Adrenal gland (tissue), 12 donors: ENCODE data around the gene NPBWR2. TPM values are rescaled to one million over a fixed set of nuclear protein-coding genes. Genes with fewer than 3 reads are reported as not detected.

ENCODE experiments used
- DNase-seq, 7 donors: peaks; one replicate each; pipeline ENCODE4 v3.0.0-alpha.2; 2019 to 2020
- H3K27ac ChIP-seq, 5 donors: fragments of 200-600 bp; sonication (generic) in 4 of 5; 1 replicate in 3 of 5; 2 replicates in 2 of 5; pipeline versions ENCODE4 v1.5.1 to v1.8.0; 2016 to 2020; ENCODE audit warnings: mild to moderate bottlenecking in 1 of 5
- H3K27me3 ChIP-seq: fragments of 200-600 bp; 2 replicates; pipeline ENCODE4 v1.8.0; 2021
- H3K36me3 ChIP-seq, 2 donors: fragments of 200-600 bp; replicated peaks in 1 of 2; 1 replicate in 1 of 2; 2 replicates in 1 of 2; pipeline versions ENCODE4 v1.5.1 to v1.8.0; 2018 to 2022
- H3K4me1 ChIP-seq, 2 donors: fragments of 200-600 bp; replicated peaks in 1 of 2; 1 replicate in 1 of 2; 2 replicates in 1 of 2; pipeline versions ENCODE4 v1.5.1 to v1.8.0; 2018 to 2021
- H3K4me3 ChIP-seq, 4 donors: fragments of 200-600 bp; sonication (generic) in 3 of 4; one replicate each; pipeline ENCODE4 v1.5.1; 2016 to 2018
- H3K9me3 ChIP-seq, 3 donors: fragments of 200-600 bp; sonication (generic) in 1 of 3; replicated peaks in 1 of 3; 1 replicate in 2 of 3; 2 replicates in 1 of 3; pipeline versions ENCODE4 v1.5.1 to v1.8.0; 2016 to 2021
- POLR2A ChIP-seq, 2 donors: fragments of 450-650 bp; IDR thresholded peaks; one replicate each; pipeline ENCODE4 v1.6.1; 2017; ENCODE audit warnings: antibody characterized with exemption in 2 of 2, mild to moderate bottlenecking in 2 of 2, moderate library complexity in 1 of 2
- WGBS, 4 donors: extraction: QIAGEN DNeasy Blood & Tissue Kit in 2 of 4; methylation state at CpG; one replicate each; pipeline versions ENCODE4 v1.1.5 to v1.1.7; 2013 to 2017; 5-methylcytosine and 5-hydroxymethylcytosine counted together
- intact Hi-C, 2 donors: fragments of 100-400 bp; cut with DNase I; formaldehyde crosslinking; loops; one replicate each; pipeline versions ENCODE4 v1.14.1 to v1.15.0; 2022 to 2023
- polyA plus RNA-seq, 3 donors: library from polyadenylated mRNA; stranded (reverse); fragments of 200-250 nt in 2 of 3; fragments of 350-450 nt in 1 of 3; fragmentation: Illumina TruSeq in 1 of 3; extraction: RNeasy Lipid Tissue Mini Kit (QIAGEN cat#74804) in 1 of 3; gene quantifications; one replicate each; pipeline ENCODE4 v1.2.3, GENCODE V29; 2013 to 2014
- total RNA-seq, 9 donors: library from RNA; depleted of rRNA in 4 of 9; stranded (reverse); fragments of >200 nt in 4 of 9; fragments of 120-200 nt in 1 of 9; fragmentation: NEBNext Ultra II Directional in 1 of 9; extraction: Animal tissue kit (Norgen Biotek cat#: 25700) in 1 of 9; gene quantifications; one replicate each; pipeline versions ENCODE4 v1.1.0 to v1.2.4, GENCODE V29; 2013 to 2023
- TF ChIP-seq, protein P1 (sequence below), 6 experiments: fragments of 450-650 bp in 4 of 6; fragments of 200-600 bp in 2 of 6; sonication (generic) in 1 of 6; IDR thresholded peaks; 1 replicate in 5 of 6; 2 replicates in 1 of 6; pipeline versions ENCODE4 v1.5.1 to v1.8.0; 2016 to 2021; ENCODE audit warnings: antibody characterized with exemption in 6 of 6, mild to moderate bottlenecking in 2 of 6, moderate library complexity in 1 of 6
- donor health status: healthy with polysubstance abuse.
- donor health status: Bipolar disorder and iron deficiency.
- donor health status: DM: yes; HTN: yes; CAD: no.
- donor health status: DM: no; HTN: no; CAD: no.
- donor health status: DM: no; HTN: no; CAD: no.
- donor health status: DM: yes; HTN: yes; CAD: no.

NPBWR2 gene
- total and polyA plus RNA-seq, 12 donors = 0.18 to 0.42 (median 0.33) TPM; not detected in 8

DNA sequence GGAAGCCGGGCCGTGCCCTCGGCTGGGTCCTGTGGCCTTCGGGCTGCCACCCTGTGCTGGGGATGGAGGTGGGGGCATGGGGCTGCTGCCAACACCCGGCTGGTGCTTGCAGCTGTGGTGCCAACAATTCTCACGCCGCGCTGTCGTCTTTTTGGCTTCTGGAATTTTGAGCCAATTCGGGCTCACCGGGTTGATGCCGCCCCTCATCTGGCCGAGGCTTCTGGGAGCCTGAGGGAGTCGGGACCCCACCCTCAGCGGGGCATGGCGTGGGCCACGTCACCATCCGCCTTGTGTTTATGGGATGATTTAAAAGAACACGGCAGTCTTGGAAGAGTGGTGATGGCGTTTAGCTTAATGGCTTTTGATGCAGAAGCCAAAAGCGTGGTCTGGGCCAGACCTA is 8.7 kb upstream of the NPBWR2 start:
- Histone ChIP-seq H3K4me1 (no peaks in the 10 kb centered on the region), H3K27me3 (no peaks in the 10 kb centered on the region), H3K36me3 (no peaks in the 10 kb centered on the region), H3K27ac (peak overlapping the region in 1 of 5 donors; percentile 41), H3K9me3 (no peaks in the 10 kb centered on the region), H3K4me3 (no peak overlapping the region)
- intact Hi-C loops = loop anchor here in 1 of 2 donors (10.0 kb wide), 1 partner anchor 81 kb away; the partner anchor contains the start of gene C20orf204
- WGBS, 4 donors = 81 to 87% (median 85%) methylated on average over 8 to 21 of the region's 21 CpGs
- TF ChIP-seq POLR2A (IDR thresholded peaks at IDR 0.05) = no peak
- DNase-seq = peak in 6 of 7 donors; percentile 5 to 37 (median 12)

DNA sequence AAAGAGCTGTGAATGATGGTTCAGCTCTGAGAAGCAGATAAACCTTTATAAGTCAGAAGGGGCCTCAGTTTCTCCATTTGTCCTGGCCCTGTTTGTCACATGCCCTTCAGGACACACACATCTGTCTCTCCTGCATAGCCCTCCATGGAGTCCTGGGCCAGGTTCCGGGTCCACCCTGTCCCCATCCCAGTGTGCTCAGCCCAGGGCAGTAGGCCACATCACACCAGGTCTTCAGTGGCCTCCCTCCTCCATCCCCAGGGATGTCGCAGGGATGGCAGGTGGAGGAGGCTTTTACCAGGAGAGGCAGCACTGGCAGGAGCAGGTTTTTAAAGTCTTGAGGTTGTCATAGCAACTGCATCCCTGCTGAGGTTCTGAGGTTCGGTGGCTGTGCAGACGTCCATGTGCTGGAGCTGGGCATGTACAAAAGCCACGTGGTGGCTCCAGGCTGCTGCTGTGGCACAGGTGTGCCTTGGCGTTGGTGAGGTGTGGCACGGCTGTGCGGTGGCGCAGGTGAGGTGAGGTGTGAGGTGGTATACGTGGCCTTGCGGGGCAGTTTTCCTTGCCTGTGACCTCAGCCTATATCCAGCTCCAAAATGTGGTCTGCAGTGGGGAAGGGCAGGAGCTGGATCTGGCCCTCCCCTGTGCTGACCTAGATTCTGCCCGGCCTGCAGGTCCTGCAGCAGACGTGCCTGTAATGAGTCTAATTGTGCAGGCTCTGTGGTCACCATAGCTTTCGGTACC is 8.0 kb upstream of the NPBWR2 start:
- H3K9me3 ChIP-seq = no peaks in the 10 kb centered on the region
- H3K4me3 ChIP-seq = no peak overlapping the region
- WGBS, 4 donors = 73 to 81% (median 76%) methylated on average over 11 to 14 of the region's 14 CpGs
- H3K4me1 ChIP-seq = no peaks in the 10 kb centered on the region
- peak in 5 of 7 donors; percentile 3 to 62 (median 10) for DNase-seq
- no peaks in the 10 kb centered on the region for H3K27me3 ChIP-seq
- intact Hi-C loops = loop anchor here in 1 of 2 donors (10.0 kb wide), 1 partner anchor 81 kb away; the partner anchor contains the start of gene C20orf204
- H3K27ac ChIP-seq = peak overlapping the region in 1 of 5 donors; percentile 41
- H3K36me3 ChIP-seq = no peaks in the 10 kb centered on the region
- TF ChIP-seq POLR2A (IDR thresholded peaks at IDR 0.05) = no peak
- TF ChIP-seq, protein P1, sequence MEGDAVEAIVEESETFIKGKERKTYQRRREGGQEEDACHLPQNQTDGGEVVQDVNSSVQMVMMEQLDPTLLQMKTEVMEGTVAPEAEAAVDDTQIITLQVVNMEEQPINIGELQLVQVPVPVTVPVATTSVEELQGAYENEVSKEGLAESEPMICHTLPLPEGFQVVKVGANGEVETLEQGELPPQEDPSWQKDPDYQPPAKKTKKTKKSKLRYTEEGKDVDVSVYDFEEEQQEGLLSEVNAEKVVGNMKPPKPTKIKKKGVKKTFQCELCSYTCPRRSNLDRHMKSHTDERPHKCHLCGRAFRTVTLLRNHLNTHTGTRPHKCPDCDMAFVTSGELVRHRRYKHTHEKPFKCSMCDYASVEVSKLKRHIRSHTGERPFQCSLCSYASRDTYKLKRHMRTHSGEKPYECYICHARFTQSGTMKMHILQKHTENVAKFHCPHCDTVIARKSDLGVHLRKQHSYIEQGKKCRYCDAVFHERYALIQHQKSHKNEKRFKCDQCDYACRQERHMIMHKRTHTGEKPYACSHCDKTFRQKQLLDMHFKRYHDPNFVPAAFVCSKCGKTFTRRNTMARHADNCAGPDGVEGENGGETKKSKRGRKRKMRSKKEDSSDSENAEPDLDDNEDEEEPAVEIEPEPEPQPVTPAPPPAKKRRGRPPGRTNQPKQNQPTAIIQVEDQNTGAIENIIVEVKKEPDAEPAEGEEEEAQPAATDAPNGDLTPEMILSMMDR (IDR thresholded peaks at IDR 0.05) = no peak

DNA sequence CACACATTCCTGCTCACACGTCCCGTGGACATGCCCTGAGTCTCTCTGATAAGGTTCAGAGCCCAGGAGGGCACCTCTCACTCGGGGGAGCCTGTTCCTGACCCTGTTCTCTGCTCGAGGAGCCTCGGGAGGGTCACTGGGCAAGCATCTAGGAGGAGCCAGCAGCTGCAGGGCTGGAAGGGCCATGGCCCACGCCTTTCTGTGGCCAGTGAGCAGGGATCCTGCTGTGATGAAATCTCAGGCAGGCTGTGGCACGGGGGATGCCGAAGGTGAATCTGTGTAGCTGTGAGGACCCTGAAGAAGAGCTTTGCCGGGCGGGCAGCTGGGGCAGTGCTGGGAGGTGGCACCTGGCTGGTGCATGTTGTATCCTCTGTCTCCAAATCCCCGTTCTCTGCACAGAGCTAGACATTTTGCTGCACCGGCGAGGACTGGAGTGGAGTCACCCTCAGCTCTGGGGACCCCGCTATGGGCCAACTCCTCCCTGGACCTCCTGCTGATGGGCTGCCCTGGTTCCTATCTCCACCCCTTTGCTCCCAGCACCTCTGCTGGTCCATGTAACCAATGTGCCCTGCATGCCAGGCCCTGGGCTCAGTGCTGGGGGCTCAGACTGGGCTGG is 7.1 kb upstream of the NPBWR2 start:
- no peak for TF ChIP-seq POLR2A (IDR thresholded peaks at IDR 0.05)
- TF ChIP-seq, protein P1 (IDR thresholded peaks at IDR 0.05) = no peak
- Histone ChIP-seq H3K36me3 (no peaks in the 10 kb centered on the region), H3K4me3 (no peak overlapping the region), H3K4me1 (no peaks in the 10 kb centered on the region), H3K9me3 (no peaks in the 10 kb centered on the region), H3K27me3 (no peaks in the 10 kb centered on the region), H3K27ac (no peak overlapping the region)
- WGBS, 4 donors = 66 to 85% (median 77%) methylated on average over 7 to 14 of the region's 14 CpGs
- peak in 4 of 7 donors; percentile 3 to 44 (median 9) for DNase-seq
- intact Hi-C loops = loop anchor here (5.0 to 10.0 kb wide), 2 partner anchors 67 to 80 kb away; partner anchors contain the start of genes C20orf204 (in 1 of the 2) and SOX18 (in 1 of the 2)

DNA sequence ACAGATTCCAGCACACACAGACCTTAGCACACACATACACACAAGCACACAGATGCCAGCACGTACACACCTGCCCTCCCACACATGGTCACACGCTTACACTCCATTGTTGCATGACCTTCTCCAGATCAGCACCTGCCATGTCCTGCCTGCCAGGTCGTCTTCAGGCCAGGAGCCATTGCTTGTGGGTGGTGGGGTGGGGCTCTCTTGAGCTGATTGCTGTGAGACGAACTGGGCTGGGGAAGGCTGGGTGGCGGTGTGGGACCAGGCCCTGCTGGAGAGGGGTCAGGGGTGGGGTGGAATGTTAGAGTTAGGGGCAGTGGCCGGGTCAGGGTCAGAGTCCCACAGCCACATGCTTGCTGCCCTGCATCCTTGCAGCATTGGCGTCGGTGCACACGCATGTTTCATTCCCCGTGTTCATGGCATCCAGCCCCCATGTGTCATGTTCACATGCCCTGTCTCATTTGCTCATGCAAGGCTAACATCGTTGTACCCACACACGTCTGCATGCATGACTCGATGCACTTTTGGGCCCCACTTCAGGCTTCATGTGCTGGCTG is 6.5 kb upstream of the NPBWR2 start:
- Histone ChIP-seq H3K4me3 (no peak overlapping the region), H3K27ac (no peak overlapping the region), H3K27me3 (no peaks in the 10 kb centered on the region), H3K9me3 (no peaks in the 10 kb centered on the region), H3K36me3 (no peaks in the 10 kb centered on the region), H3K4me1 (no peaks in the 10 kb centered on the region)
- 76 to 84% (median 84%) methylated on average over 8 to 13 of the region's 13 CpGs for WGBS, 4 donors
- TF ChIP-seq, protein P1 (IDR thresholded peaks at IDR 0.05) = no peak
- no peak for TF ChIP-seq POLR2A (IDR thresholded peaks at IDR 0.05)
- intact Hi-C loops = loop anchor here (5.0 to 10.0 kb wide), 2 partner anchors 67 to 79 kb away; partner anchors contain the start of genes C20orf204 (in 1 of the 2) and SOX18 (in 1 of the 2)
- peak in 4 of 7 donors; percentile 3 to 45 (median 7) for DNase-seq
